ENCODE results near the gene NUMBL. TPM values are rescaled to one million over a fixed set of nuclear protein-coding genes. Genes with fewer than 3 reads are reported as not detected.
A peak's percentile ranks its signal among the peaks of the same experiment; 100 is the strongest.

Gene NUMBL
- total and polyA plus RNA-seq, 2 experiments from 2014 or later = 33.4 to 35.1 TPM

DNA sequence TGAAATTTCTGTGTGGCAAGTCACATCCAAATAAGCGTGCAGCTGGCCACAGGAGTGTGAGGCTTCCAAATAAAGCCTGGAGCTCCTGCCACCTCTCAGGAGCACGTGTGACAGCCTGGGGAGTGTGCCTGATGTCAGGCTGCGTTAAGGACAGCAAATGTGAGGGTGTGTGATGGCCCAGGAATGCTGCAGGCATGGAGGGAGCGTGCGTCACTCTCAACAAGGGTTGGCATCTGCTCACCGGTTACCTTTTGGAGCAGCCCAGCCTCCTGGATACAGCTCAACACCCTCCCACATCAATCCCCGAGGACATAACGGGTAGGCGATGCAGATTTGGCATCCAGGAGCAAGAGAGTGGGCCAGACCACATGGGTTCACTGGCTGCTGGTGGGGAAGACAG, 19.0 kb downstream of the NUMBL start:
- no peak overlapping the region for H2AFZ ChIP-seq
- no peaks in the 10 kb centered on the region for H3K9me2 ChIP-seq (ENCODE audit: insufficient read depth)
- H3K36me3 ChIP-seq (ENCODE audit: low read depth) = peaks cover 56% of the 10 kb centered on the region
- H3K79me2 ChIP-seq (ENCODE audit: insufficient read depth) = no peaks in the 10 kb centered on the region
- no peaks in the 10 kb centered on the region for H3K9me3 ChIP-seq (ENCODE audit: low read depth)
- H3K4me2 ChIP-seq (ENCODE audit: unreplicated experiment) = no peak overlapping the region
- H3K27ac ChIP-seq = no peak overlapping the region
- H3K4me3 ChIP-seq = no peak overlapping the region
- in situ Hi-C loops (cut with MboI) = loop anchor here (25.0 kb wide), 1 partner anchor 466 kb away; no protein-coding TSS in a partner anchor
- no peak for DNase-seq
- TF ChIP-seq EZH2phosphoT487 (IDR thresholded peaks at IDR 0.05; ENCODE audit: insufficient read depth, low read depth) = no peak
- TF ChIP-seq EZH2 (IDR thresholded peaks at IDR 0.05; ENCODE audit: insufficient read depth, poor library complexity, severe bottlenecking) = no peak
- no peak overlapping the region for H3K9ac ChIP-seq
- H3K27me3 ChIP-seq (replicated peaks; ENCODE audit: insufficient read depth) = no peaks in the 10 kb centered on the region
- H3F3A ChIP-seq (ENCODE audit: insufficient read depth) = peaks cover 23% of the 10 kb centered on the region; the same call in 1 of the 2 replicates
- no peaks in the 10 kb centered on the region for H4K20me1 ChIP-seq (ENCODE audit: insufficient read depth)
- H3K4me1 ChIP-seq (ENCODE audit: insufficient read depth) = peaks cover 8% of the 10 kb centered on the region
- WGBS, 2 experiments (ENCODE audit: low coverage in 1 of 2, low lambda C conversion rate in 2 of 2, missing lambda C conversion rate in 2 of 2) = 62% methylated on average over 9 of the region's 9 CpGs

DNA sequence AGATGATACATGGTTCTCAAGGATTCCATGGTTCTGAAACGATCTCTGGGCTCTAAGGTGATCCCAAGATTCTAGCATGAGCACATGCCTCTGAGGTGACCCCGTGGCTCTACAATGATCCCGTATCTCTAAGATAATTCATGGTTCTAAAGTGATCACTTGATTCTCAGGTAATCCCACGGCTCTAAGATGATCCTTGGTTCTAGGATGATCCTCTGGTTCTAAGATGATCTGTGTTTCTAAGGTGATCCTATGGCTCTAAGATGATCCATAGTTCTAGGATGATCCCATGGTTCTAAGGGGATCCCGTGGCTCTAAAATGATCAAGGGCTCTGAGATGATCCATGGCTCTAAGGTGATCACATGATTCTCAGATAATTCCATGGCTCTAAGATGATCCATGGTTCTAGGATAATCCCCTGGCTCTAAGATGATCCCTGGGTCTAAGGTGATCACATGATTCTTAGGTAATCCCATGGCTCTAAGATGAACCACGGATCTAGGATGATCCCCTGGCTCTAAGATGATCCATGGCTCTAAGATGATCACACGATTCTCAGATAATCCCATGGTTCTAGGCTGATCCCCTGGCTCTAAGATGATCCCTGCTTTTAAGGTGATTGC, 21.3 kb downstream of the NUMBL start:
- Histone ChIP-seq H2AFZ (no peak overlapping the region), H3K9me2 (ENCODE audit: insufficient read depth) (no peaks in the 10 kb centered on the region), H3K4me2 (ENCODE audit: unreplicated experiment) (no peak overlapping the region), H3K36me3 (ENCODE audit: low read depth) (peaks cover 41% of the 10 kb centered on the region), H3K27ac (no peak overlapping the region), H3K79me2 (ENCODE audit: insufficient read depth) (no peaks in the 10 kb centered on the region), H4K20me1 (ENCODE audit: insufficient read depth) (no peaks in the 10 kb centered on the region), H3K9ac (no peak overlapping the region), H3F3A (ENCODE audit: insufficient read depth) (peaks cover 38% of the 10 kb centered on the region), H3K4me1 (ENCODE audit: insufficient read depth) (peaks cover 11% of the 10 kb centered on the region), H3K27me3 (replicated peaks; ENCODE audit: insufficient read depth) (no peaks in the 10 kb centered on the region), H3K4me3 (no peak overlapping the region), H3K9me3 (ENCODE audit: low read depth) (no peaks in the 10 kb centered on the region)
- in situ Hi-C loops (cut with MboI) = loop anchor here (25.0 kb wide), 1 partner anchor 468 kb away; no protein-coding TSS in a partner anchor
- no peak for DNase-seq
- WGBS, 2 experiments (ENCODE audit: low coverage in 1 of 2, low lambda C conversion rate in 2 of 2, missing lambda C conversion rate in 2 of 2) = 88 to 90% methylated on average over 7 of the region's 7 CpGs
- TF ChIP-seq EZH2 (IDR thresholded peaks at IDR 0.05; ENCODE audit: insufficient read depth, poor library complexity, severe bottlenecking) (no peak), EZH2phosphoT487 (IDR thresholded peaks at IDR 0.05; ENCODE audit: insufficient read depth, low read depth) (no peak)

GRCh38 chr19:40667602-40668001, 22.8 kb downstream of the NUMBL start:
- WGBS, 2 experiments (ENCODE audit: low coverage in 1 of 2, low lambda C conversion rate in 2 of 2, missing lambda C conversion rate in 2 of 2) = 89 to 93% methylated on average over 9 to 13 of the region's 14 CpGs
- Histone ChIP-seq H3K9me2 (ENCODE audit: insufficient read depth) (no peaks in the 10 kb centered on the region), H3K4me2 (ENCODE audit: unreplicated experiment) (no peak overlapping the region), H3F3A (ENCODE audit: insufficient read depth) (peaks cover 41% of the 10 kb centered on the region), H3K27me3 (replicated peaks; ENCODE audit: insufficient read depth) (no peaks in the 10 kb centered on the region), H3K4me3 (no peak overlapping the region), H3K27ac (no peak overlapping the region), H3K4me1 (ENCODE audit: insufficient read depth) (peaks cover 17% of the 10 kb centered on the region), H2AFZ (no peak overlapping the region), H3K36me3 (ENCODE audit: low read depth) (peaks cover 34% of the 10 kb centered on the region), H3K79me2 (ENCODE audit: insufficient read depth) (no peaks in the 10 kb centered on the region), H3K9ac (no peak overlapping the region), H3K9me3 (ENCODE audit: low read depth) (no peaks in the 10 kb centered on the region), H4K20me1 (ENCODE audit: insufficient read depth) (no peaks in the 10 kb centered on the region)
- in situ Hi-C loops (cut with MboI) = loop anchor here (25.0 kb wide), 1 partner anchor 470 kb away; no protein-coding TSS in a partner anchor
- TF ChIP-seq EZH2phosphoT487 (IDR thresholded peaks at IDR 0.05; ENCODE audit: insufficient read depth, low read depth) (no peak), EZH2 (IDR thresholded peaks at IDR 0.05; ENCODE audit: insufficient read depth, poor library complexity, severe bottlenecking) (no peak)
- no peak for DNase-seq

GRCh38 chr19:40666803-40667438, 23.5 kb downstream of the NUMBL start:
- Histone ChIP-seq H3K9me3 (ENCODE audit: low read depth) (no peaks in the 10 kb centered on the region), H3K27ac (peak overlapping the region; percentile 35; the same call in 1 of the 2 replicates), H3K79me2 (ENCODE audit: insufficient read depth) (no peaks in the 10 kb centered on the region), H3K27me3 (replicated peaks; ENCODE audit: insufficient read depth) (no peaks in the 10 kb centered on the region), H3F3A (ENCODE audit: insufficient read depth) (peaks cover 41% of the 10 kb centered on the region), H3K4me2 (ENCODE audit: unreplicated experiment) (no peak overlapping the region), H3K9me2 (ENCODE audit: insufficient read depth) (no peaks in the 10 kb centered on the region), H2AFZ (no peak overlapping the region), H3K9ac (no peak overlapping the region), H3K36me3 (ENCODE audit: low read depth) (peaks cover 27% of the 10 kb centered on the region; the same call in 1 of the 2 replicates), H3K4me1 (ENCODE audit: insufficient read depth) (peaks cover 17% of the 10 kb centered on the region), H3K4me3 (no peak overlapping the region), H4K20me1 (ENCODE audit: insufficient read depth) (no peaks in the 10 kb centered on the region)
- TF ChIP-seq EZH2phosphoT487 (IDR thresholded peaks at IDR 0.05; ENCODE audit: insufficient read depth, low read depth) (no peak), EZH2 (IDR thresholded peaks at IDR 0.05; ENCODE audit: insufficient read depth, poor library complexity, severe bottlenecking) (no peak)
- no peak for DNase-seq
- WGBS, 2 experiments (ENCODE audit: low coverage in 1 of 2, low lambda C conversion rate in 2 of 2, missing lambda C conversion rate in 2 of 2) = 77 to 86% methylated on average over 12 to 14 of the region's 14 CpGs
- in situ Hi-C loops (cut with MboI) = loop anchor here (25.0 kb wide), 1 partner anchor 470 kb away; no protein-coding TSS in a partner anchor

Data from GM23248 (cell line).